GM19452 (cell line): Measurements from ENCODE around the gene CDC42BPA.

Experiments
- ATAC-seq: cut with Tn5 transposase; IDR thresholded peaks from one replicate; pipeline ENCODE4 v1.9.1; 2021; ENCODE audit not compliant: unreplicated experiment

CDC42BPA gene

GRCh38 chr1:226950316-226950715 is 368.0 kb downstream of the CDC42BPA start:
- no peak for ATAC-seq

GRCh38 chr1:226949401-226949800 is 368.9 kb downstream of the CDC42BPA start:
- no peak for ATAC-seq

GRCh38 chr1:226948996-226949395 is 369.3 kb downstream of the CDC42BPA start:
- ATAC-seq, result no peak

- no peak for ATAC-seq
These were observed 369.8 kb downstream of the CDC42BPA start for GRCh38 chr1:226948480-226948879.

- ATAC-seq, result no peak
These were observed 370.2 kb downstream of the CDC42BPA start for GRCh38 chr1:226948051-226948450.

- no peak for ATAC-seq
These were observed 371.5 kb downstream of the CDC42BPA start for GRCh38 chr1:226946841-226947240.

GRCh38 chr1:226946285-226946684 is 372.0 kb downstream of the CDC42BPA start:
- no peak for ATAC-seq

- no peak for ATAC-seq
These were observed 372.4 kb downstream of the CDC42BPA start for GRCh38 chr1:226945858-226946245.

- ATAC-seq, result no peak
These were observed 373.0 kb downstream of the CDC42BPA start for GRCh38 chr1:226945106-226945857.

GRCh38 chr1:226943927-226944326 is 374.4 kb downstream of the CDC42BPA start:
- no peak for ATAC-seq

- ATAC-seq, result no peak
These were observed 375.1 kb downstream of the CDC42BPA start for GRCh38 chr1:226943156-226943555.

GRCh38 chr1:226942392-226942791 is 375.9 kb downstream of the CDC42BPA start:
- no peak for ATAC-seq

- no peak for ATAC-seq
These were observed 377.6 kb downstream of the CDC42BPA start for GRCh38 chr1:226940806-226941067.

- peak; percentile 95 for ATAC-seq
These were observed 378.1 kb downstream of the CDC42BPA start, which contains the start of gene COQ8A for GRCh38 chr1:226940029-226940805. Gene COQ8A (plus strand): TSS chr1:226940294. CDS start chr1:226961386, 21,092 bp downstream.
